Measurements from ENCODE around the gene G3BP1. TPM values are rescaled to one million over a fixed set of nuclear protein-coding genes. Genes with fewer than 3 reads are reported as not detected.

Gene G3BP1
- total and polyA plus RNA-seq, 2 of the 13 experiments (the other 11 are each of a cell fraction or from before 2014, with no cell fraction given) = 36.7 to 320 TPM

DNA sequence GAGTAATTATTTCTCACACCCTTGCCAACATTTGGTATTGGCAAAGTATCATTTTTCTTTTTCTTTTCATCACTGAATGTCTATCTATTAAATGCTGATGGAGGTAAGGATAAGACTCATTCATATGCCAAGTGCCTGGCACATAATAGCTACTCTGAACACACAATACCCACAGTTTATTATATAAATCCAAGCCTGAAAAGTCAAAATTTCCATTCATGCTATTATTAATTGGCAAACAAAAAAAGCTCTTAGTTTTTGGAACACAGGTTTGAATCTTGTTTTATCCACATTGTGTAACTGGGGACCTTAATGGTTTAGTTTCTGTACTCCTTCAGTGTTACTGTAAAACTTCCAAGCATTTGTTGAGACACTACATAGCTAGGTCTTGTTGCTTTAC is 7.0 kb upstream of the G3BP1 start:
- intact Hi-C loops (cut with micrococcal nuclease; ENCODE audit: unreplicated experiment) (no loop called here), in situ Hi-C loops (cut with HindIII; ENCODE audit: extremely low pct_ligation_motif_present, low pct_unique_long_range_greater_than_20kb) (no loop called here)
- POLR2A ChIA-PET = interaction anchor here (1.0 kb wide), 1 partner anchor 8 kb away, joined by 3 read pairs; no protein-coding TSS in a partner anchor
- Histone ChIP-seq H3K27me3 (ENCODE audit: control insufficient read depth in 1 of 2, insufficient read depth in 2 of 2, low read length in 2 of 2) (no peaks in the 10 kb centered on the region), H3K4me3 (replicated peaks in 1 of 3; ENCODE audit: insufficient read depth in 1 of 3, low read depth in 2 of 3, low read length in 3 of 3) (no peak overlapping the region), H3K27ac (ENCODE audit: extremely low read length, insufficient read depth, low read length) (no peak overlapping the region), H3K9me3 (ENCODE audit: low read length) (no peaks in the 10 kb centered on the region), H3K4me2 (ENCODE audit: low read depth, low read length) (no peak overlapping the region), H3K9ac (ENCODE audit: insufficient read depth, low read depth, low read length) (no peak overlapping the region), H3K79me2 (ENCODE audit: insufficient read depth, low read length) (no peaks in the 10 kb centered on the region), H2AFZ (ENCODE audit: low read length) (no peak overlapping the region), H3K4me1 (ENCODE audit: insufficient read depth, low read length) (peaks cover 2% of the 10 kb centered on the region), H4K20me1 (ENCODE audit: insufficient read depth, low read length) (no peaks in the 10 kb centered on the region), H3K36me3 (replicated peaks in 1 of 2; ENCODE audit: control insufficient read depth in 1 of 2, insufficient read depth in 2 of 2, low read length in 2 of 2) (no peaks in the 10 kb centered on the region)
- DNase-seq (ENCODE audit: low spot score) (no peak), FAIRE-seq (no peak), ATAC-seq (no peak)
- CTCF ChIA-PET (ENCODE audit: low intra/inter-chr PET ratio, low total read pairs) = no interaction called here
- TF ChIP-seq, protein P1, sequence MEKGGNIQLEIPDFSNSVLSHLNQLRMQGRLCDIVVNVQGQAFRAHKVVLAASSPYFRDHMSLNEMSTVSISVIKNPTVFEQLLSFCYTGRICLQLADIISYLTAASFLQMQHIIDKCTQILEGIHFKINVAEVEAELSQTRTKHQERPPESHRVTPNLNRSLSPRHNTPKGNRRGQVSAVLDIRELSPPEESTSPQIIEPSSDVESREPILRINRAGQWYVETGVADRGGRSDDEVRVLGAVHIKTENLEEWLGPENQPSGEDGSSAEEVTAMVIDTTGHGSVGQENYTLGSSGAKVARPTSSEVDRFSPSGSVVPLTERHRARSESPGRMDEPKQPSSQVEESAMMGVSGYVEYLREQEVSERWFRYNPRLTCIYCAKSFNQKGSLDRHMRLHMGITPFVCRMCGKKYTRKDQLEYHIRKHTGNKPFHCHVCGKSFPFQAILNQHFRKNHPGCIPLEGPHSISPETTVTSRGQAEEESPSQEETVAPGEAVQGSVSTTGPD (CRISPR knock-in tag; IDR thresholded peaks at IDR 0.05) = no peak
- TF ChIP-seq ZNF256 (CRISPR knock-in tag; conservative IDR thresholded peaks at IDR 0.05) (no peak), TBL1XR1 (IDR thresholded peaks at IDR 0.05; ENCODE audit: borderline replicate concordance, low read length, partially characterized antibody) (no peak), MNT (IDR thresholded peaks at IDR 0.05) (no peak), NFIB (CRISPR knock-in tag; IDR thresholded peaks at IDR 0.05; ENCODE audit: borderline replicate concordance) (no peak), E2F5 (CRISPR knock-in tag; conservative IDR thresholded peaks at IDR 0.05) (no peak), RAD51 (IDR thresholded peaks at IDR 0.05; ENCODE audit: borderline replicate concordance) (no peak)
- no TSS peak for BruUV-seq (replicated peaks)

All from HepG2 (cell line).